ENCODE data around the gene NAT8L.

DNA sequence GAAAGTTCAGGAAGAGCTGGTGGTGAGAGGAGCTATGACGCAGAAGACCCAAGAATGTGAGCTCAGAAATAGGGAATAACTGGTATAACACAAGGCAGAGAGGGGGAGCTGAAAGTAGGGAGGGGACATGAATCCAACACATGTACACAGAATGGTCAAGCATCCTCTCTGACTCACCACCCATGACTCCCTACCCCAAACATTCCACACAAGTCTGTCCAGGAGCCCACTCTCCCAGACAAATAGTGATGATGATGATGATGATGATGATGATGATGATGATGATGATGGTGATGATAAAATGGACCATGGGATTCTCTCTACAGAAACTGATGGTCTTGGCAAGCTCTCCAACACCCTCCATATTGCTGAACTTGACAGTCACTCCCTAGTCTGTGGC lies 46.4 kb downstream of the NAT8L start:
- no peak for TF ChIP-seq EZH2phosphoT487 (IDR thresholded peaks at IDR 0.05; ENCODE audit: borderline replicate concordance, low read depth, low read length)
- TF ChIP-seq, protein P1, sequence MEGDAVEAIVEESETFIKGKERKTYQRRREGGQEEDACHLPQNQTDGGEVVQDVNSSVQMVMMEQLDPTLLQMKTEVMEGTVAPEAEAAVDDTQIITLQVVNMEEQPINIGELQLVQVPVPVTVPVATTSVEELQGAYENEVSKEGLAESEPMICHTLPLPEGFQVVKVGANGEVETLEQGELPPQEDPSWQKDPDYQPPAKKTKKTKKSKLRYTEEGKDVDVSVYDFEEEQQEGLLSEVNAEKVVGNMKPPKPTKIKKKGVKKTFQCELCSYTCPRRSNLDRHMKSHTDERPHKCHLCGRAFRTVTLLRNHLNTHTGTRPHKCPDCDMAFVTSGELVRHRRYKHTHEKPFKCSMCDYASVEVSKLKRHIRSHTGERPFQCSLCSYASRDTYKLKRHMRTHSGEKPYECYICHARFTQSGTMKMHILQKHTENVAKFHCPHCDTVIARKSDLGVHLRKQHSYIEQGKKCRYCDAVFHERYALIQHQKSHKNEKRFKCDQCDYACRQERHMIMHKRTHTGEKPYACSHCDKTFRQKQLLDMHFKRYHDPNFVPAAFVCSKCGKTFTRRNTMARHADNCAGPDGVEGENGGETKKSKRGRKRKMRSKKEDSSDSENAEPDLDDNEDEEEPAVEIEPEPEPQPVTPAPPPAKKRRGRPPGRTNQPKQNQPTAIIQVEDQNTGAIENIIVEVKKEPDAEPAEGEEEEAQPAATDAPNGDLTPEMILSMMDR (conservative IDR thresholded peaks at IDR 0.05; ENCODE audit: low read length) = no peak
